Activated naive CD8-positive, alpha-beta T cell treated with anti-CD3 and anti-CD28 coated beads, Interleukin-2, amount 10 ng/mL, durations not matched to agents 7 days and 5 days (primary cell): ENCODE data around the gene GDF10. TPM values are rescaled to one million over a fixed set of nuclear protein-coding genes. Genes with fewer than 3 reads are reported as not detected.

Source experiments
- total RNA-seq, 2 experiments: library from RNA; stranded (reverse); gene quantifications; one replicate each; pipeline ENCODE4 v1.2.3, GENCODE V29; 2021

Gene GDF10
- total RNA-seq, 2 experiments from 2014 or later, result 0.11 TPM

Other genes with a start within 250 kb of the GDF10 start
- gene GDF2, start 22.3 kb downstream of the GDF10 start, total RNA-seq, result not detected
- not detected for gene RBP3, start 48.2 kb downstream of the GDF10 start, total RNA-seq
- not detected for gene ZNF488, start 84.1 kb downstream of the GDF10 start, total RNA-seq
- under 1 TPM in 1 of 2 experiments, not detected in 1; 0.19 TPM for gene ANXA8, start 183.9 kb downstream of the GDF10 start, total RNA-seq
- not detected for gene FAM25G, start 191.5 kb downstream of the GDF10 start, total RNA-seq
- 1 to 10 TPM; 4.3 to 4.9 TPM for gene AGAP9, start 223.4 kb downstream of the GDF10 start, total RNA-seq